NCI-H1694 treated with DMSO at 0.1 percent for 48 hours (cell line): ENCODE measurements around the gene DNAH14.
"Not testable (repeated sequence)": the region's sequence is repeated elsewhere in the genome, so short reads cannot be mapped to it uniquely, and the experiment has no call there.

Experiments used
- DNase-seq: peaks from one replicate; lab custom pipeline; 2025; lab: John Stamatoyannopoulos, UW

The DNAH14 gene

GRCh38 chr1:224996266-224996665, 66.8 kb downstream of the DNAH14 start:
- no peak for DNase-seq

- no peak for DNase-seq
These were observed 68.7 kb downstream of the DNAH14 start for GRCh38 chr1:224998185-224998584.

GRCh38 chr1:225004396-225004795, 74.9 kb downstream of the DNAH14 start:
- no peak for DNase-seq

- not testable (repeated sequence) for DNase-seq
These were observed 76.9 kb downstream of the DNAH14 start for GRCh38 chr1:225006352-225006751.

GRCh38 chr1:225008050-225008449, 78.6 kb downstream of the DNAH14 start:
- DNase-seq, result not testable (repeated sequence)

GRCh38 chr1:225021037-225021436, 91.6 kb downstream of the DNAH14 start:
- DNase-seq, result no peak

- no peak for DNase-seq
These were observed 97.2 kb downstream of the DNAH14 start for GRCh38 chr1:225026701-225027100.

GRCh38 chr1:225036441-225036840, 107.0 kb downstream of the DNAH14 start:
- not testable (repeated sequence) for DNase-seq

GRCh38 chr1:225042263-225042662, 112.8 kb downstream of the DNAH14 start:
- no peak for DNase-seq

- no peak for DNase-seq
These were observed 114.8 kb downstream of the DNAH14 start for GRCh38 chr1:225044258-225044657.

- DNase-seq, result no peak
These were observed 120.1 kb downstream of the DNAH14 start for GRCh38 chr1:225049594-225049993.

- DNase-seq, result no peak
These were observed 134.2 kb downstream of the DNAH14 start for GRCh38 chr1:225063722-225064121.

- no peak for DNase-seq
These were observed 141.5 kb downstream of the DNAH14 start for GRCh38 chr1:225070972-225071371.

GRCh38 chr1:225097175-225097574, 167.7 kb downstream of the DNAH14 start:
- no peak for DNase-seq

- DNase-seq, result no peak
These were observed 181.5 kb downstream of the DNAH14 start for GRCh38 chr1:225111000-225111399.

GRCh38 chr1:225113265-225113664, 183.8 kb downstream of the DNAH14 start:
- no peak for DNase-seq

- no peak for DNase-seq
These were observed 185.0 kb downstream of the DNAH14 start for GRCh38 chr1:225114354-225114990.

GRCh38 chr1:225119307-225119706, 189.8 kb downstream of the DNAH14 start:
- DNase-seq, result no peak

GRCh38 chr1:225121095-225121494, 191.6 kb downstream of the DNAH14 start:
- no peak for DNase-seq

GRCh38 chr1:225131869-225132268, 202.4 kb downstream of the DNAH14 start:
- no peak for DNase-seq

GRCh38 chr1:225137976-225138375, 208.5 kb downstream of the DNAH14 start:
- DNase-seq, result no peak

GRCh38 chr1:225143001-225143400, 213.5 kb downstream of the DNAH14 start:
- no peak for DNase-seq

GRCh38 chr1:225146478-225146877, 217.0 kb downstream of the DNAH14 start:
- DNase-seq, result no peak

GRCh38 chr1:225147791-225148190, 218.3 kb downstream of the DNAH14 start:
- not testable (repeated sequence) for DNase-seq
